D721Med (cell line): ENCODE measurements around the gene SARDH.

ENCODE experiments used
- DNase-seq: peaks from one replicate; pipeline ENCODE4 v3.0.0; 2011; ENCODE audit warnings: low spot score; ENCODE audit not compliant: insufficient read length
- FAIRE-seq: peaks from 2 replicates; lab custom pipeline; 2011; peaks lifted over from hg19 to GRCh38; lab: Jason Lieb, UNC
- CTCF ChIP-seq: IDR thresholded peaks from 2 replicates; pipeline ENCODE4 v1.5.1; 2012; ENCODE audit warnings: mild to moderate bottlenecking, control low read depth; ENCODE audit not compliant: insufficient read depth; ENCODE audit errors: missing control alignments

The SARDH gene

GRCh38 chr9:133683586-133684120, 54.5 kb downstream of the SARDH start:
- FAIRE-seq (no peak), DNase-seq (no peak)
- no peak for TF ChIP-seq CTCF

GRCh38 chr9:133682818-133683585, 55.1 kb downstream of the SARDH start:
- DNase-seq (no peak), FAIRE-seq (no peak)
- no peak for TF ChIP-seq CTCF

- no peak for FAIRE-seq
- no peak for DNase-seq
- no peak for TF ChIP-seq CTCF
These were observed 56.4 kb downstream of the SARDH start for GRCh38 chr9:133681658-133682306.

DNA sequence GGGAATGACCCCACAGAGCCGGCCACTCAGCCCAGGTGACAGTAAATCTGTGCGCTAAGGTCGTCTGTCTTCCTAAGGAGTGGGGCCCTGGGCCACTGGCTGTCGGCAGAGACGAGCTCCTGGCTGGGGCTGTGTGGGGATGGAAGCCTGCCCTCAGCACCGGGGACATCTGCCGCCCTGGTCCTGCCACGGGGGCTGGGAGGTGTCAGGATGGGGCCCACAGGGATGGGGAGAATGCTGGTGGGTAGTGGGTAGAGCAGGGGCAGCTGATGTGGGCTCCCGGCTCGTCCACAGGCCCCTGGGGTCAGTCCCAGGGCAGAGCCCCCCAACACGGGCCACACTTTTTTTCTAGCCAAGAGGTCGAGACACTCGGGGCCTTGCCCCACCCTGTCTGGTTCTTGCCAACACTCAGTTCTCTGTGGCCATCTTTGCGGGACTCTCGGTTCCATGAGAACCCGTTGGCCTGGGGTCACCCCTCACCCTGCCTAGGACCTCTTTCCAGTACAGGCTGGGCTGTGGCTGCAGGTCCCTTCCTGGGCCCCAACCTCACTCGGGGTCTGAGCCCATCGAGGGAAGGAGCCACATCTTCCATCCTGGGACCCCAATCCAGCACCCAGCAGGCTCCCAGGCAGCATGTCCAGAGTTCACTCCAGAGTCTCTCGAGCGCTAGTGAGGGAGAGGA, 57.0 kb downstream of the SARDH start:
- no peak for FAIRE-seq
- no peak for TF ChIP-seq CTCF
- no peak for DNase-seq

GRCh38 chr9:133680250-133680975, 57.7 kb downstream of the SARDH start:
- FAIRE-seq (no peak), DNase-seq (no peak)
- TF ChIP-seq CTCF: no peak

DNA sequence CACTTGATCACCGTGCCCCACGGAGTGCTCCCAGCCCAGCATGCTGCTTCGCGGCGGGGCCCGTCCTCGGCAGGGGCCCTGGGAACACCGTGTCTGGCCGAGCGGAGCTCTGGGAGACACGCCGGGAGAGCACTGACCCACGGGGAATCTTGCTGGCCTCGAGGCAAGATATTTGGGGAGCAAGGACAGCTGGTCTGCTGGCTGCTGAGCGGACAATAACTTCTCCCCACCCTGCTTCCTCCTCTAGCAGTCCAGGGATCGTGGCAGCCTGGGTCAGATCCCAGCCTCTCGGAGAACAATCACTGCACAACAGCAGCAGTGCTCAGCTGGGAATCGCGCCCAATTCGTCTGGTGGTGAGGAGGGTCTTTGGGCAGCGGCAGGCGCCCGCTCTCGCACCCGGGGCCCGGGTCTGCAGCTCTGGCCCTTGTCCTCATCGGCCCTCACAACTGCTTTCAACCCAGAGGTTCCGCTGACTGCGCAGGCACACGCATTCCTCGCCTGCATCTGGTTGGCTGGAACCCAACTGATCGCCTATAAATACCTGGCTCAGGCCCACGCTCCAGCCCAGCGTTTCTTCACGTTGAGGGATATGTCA, 58.6 kb downstream of the SARDH start:
- DNase-seq (no peak), FAIRE-seq (no peak)
- TF ChIP-seq CTCF: no peak
